Liver (tissue), 9 donors: ENCODE data around the gene PPP2CA. TPM values are rescaled to one million over a fixed set of nuclear protein-coding genes. Genes with fewer than 3 reads are reported as not detected.
A peak's percentile ranks its signal among the peaks of the same experiment; 100 is the strongest.

Source experiments
- DNase-seq: peaks from one replicate; pipeline ENCODE4 v3.0.0-alpha.2; 2017; ENCODE audit warnings: low spot score
- H3K27ac ChIP-seq, 2 donors: one replicate each; pipeline ENCODE4 v1.7.0; 2013; ENCODE audit warnings: inconsistent platforms in 2 of 2, low read length in 2 of 2, control low read depth in 1 of 2, low read depth in 1 of 2, mild to moderate bottlenecking in 1 of 2
- H3K27me3 ChIP-seq, 4 donors: one replicate each; pipeline versions ENCODE4 v1.6.1 to v1.7.0; 2013; ENCODE audit warnings: low read length in 3 of 4, inconsistent platforms in 1 of 4, mild to moderate bottlenecking in 1 of 4, moderate library complexity in 1 of 4; ENCODE audit not compliant: control insufficient read depth in 4 of 4, insufficient read depth in 4 of 4
- H3K36me3 ChIP-seq, 4 donors: one replicate each; pipeline versions ENCODE4 v1.6.1 to v1.7.0; 2013; ENCODE audit warnings: low read length in 3 of 4, mild to moderate bottlenecking in 3 of 4, low read depth in 1 of 4, moderate library complexity in 1 of 4; ENCODE audit not compliant: control insufficient read depth in 4 of 4, insufficient read depth in 3 of 4
- H3K4me1 ChIP-seq, 4 donors: one replicate each; pipeline versions ENCODE4 v1.6.1 to v1.7.0; 2013; ENCODE audit warnings: low read length in 3 of 4, mild to moderate bottlenecking in 3 of 4, moderate library complexity in 1 of 4; ENCODE audit not compliant: control insufficient read depth in 4 of 4, insufficient read depth in 4 of 4
- H3K4me3 ChIP-seq, 3 donors: one replicate each; pipeline versions ENCODE4 v1.6.1 to v1.7.0; 2013; ENCODE audit warnings: low read length in 3 of 3, control low read depth in 1 of 3, low read depth in 1 of 3, mild to moderate bottlenecking in 1 of 3
- H3K9ac ChIP-seq, 2 donors: one replicate each; pipeline ENCODE4 v1.7.0; 2013; ENCODE audit warnings: low read length in 2 of 2, mild to moderate bottlenecking in 2 of 2, moderate library complexity in 2 of 2, control low read depth in 1 of 2, low read depth in 1 of 2
- H3K9me3 ChIP-seq, 4 donors: one replicate each; pipeline versions ENCODE4 v1.6.1 to v1.7.0; 2013; ENCODE audit warnings: low read length in 3 of 4; ENCODE audit not compliant: control insufficient read depth in 4 of 4
- ATF3 ChIP-seq: IDR thresholded peaks from 2 replicates; pipeline ENCODE4 v1.6.1; 2016; ENCODE audit warnings: antibody characterized with exemption
- CTCF ChIP-seq: fragments of 150-350 bp; IDR thresholded peaks from 2 replicates; pipeline ENCODE4 v1.5.1; 2017; ENCODE audit warnings: improper control_type of control experiment, low read depth, low read length; ENCODE audit not compliant: missing input control
- EGR1 ChIP-seq, 2 donors: IDR thresholded peaks; 2 replicates each; pipeline ENCODE4 v1.6.1; 2016 to 2018; ENCODE audit warnings: antibody characterized with exemption in 2 of 2, low read depth in 2 of 2
- FOXA1 ChIP-seq: IDR thresholded peaks from 2 replicates; pipeline ENCODE4 v1.6.1; 2016; ENCODE audit warnings: antibody characterized with exemption
- FOXA2 ChIP-seq: IDR thresholded peaks from 2 replicates; pipeline ENCODE4 v1.6.1; 2016; ENCODE audit warnings: antibody characterized with exemption
- GABPA ChIP-seq, 2 donors: IDR thresholded peaks in 1 of 2; conservative IDR thresholded peaks in 1 of 2; 2 replicates each; pipeline ENCODE4 v1.6.1; 2016; ENCODE audit warnings: antibody characterized with exemption in 2 of 2, mild to moderate bottlenecking in 1 of 2, moderate library complexity in 1 of 2
- HNF4A ChIP-seq, 2 donors: conservative IDR thresholded peaks; 2 replicates each; pipeline ENCODE4 v1.6.1; 2016; ENCODE audit warnings: antibody characterized with exemption in 2 of 2, mild to moderate bottlenecking in 2 of 2
- HNF4G ChIP-seq: IDR thresholded peaks from 2 replicates; pipeline ENCODE4 v1.6.1; 2016; ENCODE audit warnings: antibody characterized with exemption
- JUND ChIP-seq, 2 donors: IDR thresholded peaks; 2 replicates each; pipeline ENCODE4 v1.6.1; 2016; ENCODE audit warnings: antibody characterized with exemption in 2 of 2
- NR2F2 ChIP-seq: IDR thresholded peaks from 2 replicates; pipeline ENCODE4 v1.6.1; 2016; ENCODE audit warnings: antibody characterized with exemption
- RAD21 ChIP-seq, 2 donors: IDR thresholded peaks; 2 replicates each; pipeline ENCODE4 v1.6.1; 2016; ENCODE audit warnings: antibody characterized with exemption in 2 of 2, mild to moderate bottlenecking in 2 of 2
- RXRA ChIP-seq, 2 donors: IDR thresholded peaks; 2 replicates each; pipeline ENCODE4 v1.6.1; 2017 to 2018; ENCODE audit warnings: antibody characterized with exemption in 2 of 2, mild to moderate bottlenecking in 1 of 2
- SP1 ChIP-seq: IDR thresholded peaks from 2 replicates; pipeline ENCODE4 v1.6.1; 2018; ENCODE audit warnings: antibody characterized with exemption, mild to moderate bottlenecking
- TAF1 ChIP-seq: conservative IDR thresholded peaks from 2 replicates; pipeline ENCODE4 v1.6.1; 2016; ENCODE audit warnings: antibody characterized with exemption, mild to moderate bottlenecking
- YY1 ChIP-seq: IDR thresholded peaks from 2 replicates; pipeline ENCODE4 v1.6.1; 2016; ENCODE audit warnings: antibody characterized with exemption, mild to moderate bottlenecking
- ZBTB33 ChIP-seq: IDR thresholded peaks from 2 replicates; pipeline ENCODE4 v1.6.1; 2016; ENCODE audit warnings: antibody characterized with exemption
- WGBS: extraction: QIAGEN DNeasy Blood & Tissue Kit; methylation state at CpG from one replicate; pipeline ENCODE4 v1.1.7; 2013; 5-methylcytosine and 5-hydroxymethylcytosine counted together
- polyA plus RNA-seq, 2 donors: library from polyadenylated mRNA; stranded (reverse) in 1 of 2; unstranded in 1 of 2; fragments of 200-250 nt in 1 of 2; fragments of >200 nt in 1 of 2; fragmentation: Nextera tagmentation in 1 of 2; extraction: Ambion mirVana in 1 of 2; gene quantifications; one replicate each; pipeline versions ENCODE4 v1.2.1 to v1.2.3, GENCODE V29; 2013 to 2015
- total RNA-seq, 2 donors: library from RNA; depleted of rRNA; stranded (reverse); fragments of >200 nt; gene quantifications; one replicate each; pipeline ENCODE4 v1.2.3, GENCODE V29; 2014
- TF ChIP-seq, protein P1 (sequence below): IDR thresholded peaks from 2 replicates; pipeline ENCODE4 v1.6.1; 2016; ENCODE audit warnings: antibody characterized with exemption, mild to moderate bottlenecking
- TF ChIP-seq, protein P2 (sequence below): IDR thresholded peaks from 2 replicates; pipeline ENCODE4 v1.6.1; 2016; ENCODE audit warnings: antibody characterized with exemption
- donor health status: healthy.
- donor health status: healthy.
- donor health status: healthy.
- donor health status: healthy.
- donor health status: healthy.

Gene PPP2CA
- total and polyA plus RNA-seq, 4 donors = 43.3 to 71.6 (median 55.1) TPM

- DNase-seq = peak; percentile 90
- TF ChIP-seq FOXA2 (no peak), TAF1 (peak; percentile 83), NR2F2 (no peak), YY1 (peak; percentile 48)
- TF ChIP-seq, protein P1, sequence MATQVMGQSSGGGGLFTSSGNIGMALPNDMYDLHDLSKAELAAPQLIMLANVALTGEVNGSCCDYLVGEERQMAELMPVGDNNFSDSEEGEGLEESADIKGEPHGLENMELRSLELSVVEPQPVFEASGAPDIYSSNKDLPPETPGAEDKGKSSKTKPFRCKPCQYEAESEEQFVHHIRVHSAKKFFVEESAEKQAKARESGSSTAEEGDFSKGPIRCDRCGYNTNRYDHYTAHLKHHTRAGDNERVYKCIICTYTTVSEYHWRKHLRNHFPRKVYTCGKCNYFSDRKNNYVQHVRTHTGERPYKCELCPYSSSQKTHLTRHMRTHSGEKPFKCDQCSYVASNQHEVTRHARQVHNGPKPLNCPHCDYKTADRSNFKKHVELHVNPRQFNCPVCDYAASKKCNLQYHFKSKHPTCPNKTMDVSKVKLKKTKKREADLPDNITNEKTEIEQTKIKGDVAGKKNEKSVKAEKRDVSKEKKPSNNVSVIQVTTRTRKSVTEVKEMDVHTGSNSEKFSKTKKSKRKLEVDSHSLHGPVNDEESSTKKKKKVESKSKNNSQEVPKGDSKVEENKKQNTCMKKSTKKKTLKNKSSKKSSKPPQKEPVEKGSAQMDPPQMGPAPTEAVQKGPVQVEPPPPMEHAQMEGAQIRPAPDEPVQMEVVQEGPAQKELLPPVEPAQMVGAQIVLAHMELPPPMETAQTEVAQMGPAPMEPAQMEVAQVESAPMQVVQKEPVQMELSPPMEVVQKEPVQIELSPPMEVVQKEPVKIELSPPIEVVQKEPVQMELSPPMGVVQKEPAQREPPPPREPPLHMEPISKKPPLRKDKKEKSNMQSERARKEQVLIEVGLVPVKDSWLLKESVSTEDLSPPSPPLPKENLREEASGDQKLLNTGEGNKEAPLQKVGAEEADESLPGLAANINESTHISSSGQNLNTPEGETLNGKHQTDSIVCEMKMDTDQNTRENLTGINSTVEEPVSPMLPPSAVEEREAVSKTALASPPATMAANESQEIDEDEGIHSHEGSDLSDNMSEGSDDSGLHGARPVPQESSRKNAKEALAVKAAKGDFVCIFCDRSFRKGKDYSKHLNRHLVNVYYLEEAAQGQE = peak; percentile 85
- under 1% methylated on average over 92 of the region's 92 CpGs for WGBS
These were observed 49.1 kb downstream of the PPP2CA start, which contains the start of gene SKP1 for GRCh38 chr5:134176511-134177368. SKP1 (minus strand) TSS chr5:134176950; CDS start chr5:134174022, 2,928 bp downstream.

DNA sequence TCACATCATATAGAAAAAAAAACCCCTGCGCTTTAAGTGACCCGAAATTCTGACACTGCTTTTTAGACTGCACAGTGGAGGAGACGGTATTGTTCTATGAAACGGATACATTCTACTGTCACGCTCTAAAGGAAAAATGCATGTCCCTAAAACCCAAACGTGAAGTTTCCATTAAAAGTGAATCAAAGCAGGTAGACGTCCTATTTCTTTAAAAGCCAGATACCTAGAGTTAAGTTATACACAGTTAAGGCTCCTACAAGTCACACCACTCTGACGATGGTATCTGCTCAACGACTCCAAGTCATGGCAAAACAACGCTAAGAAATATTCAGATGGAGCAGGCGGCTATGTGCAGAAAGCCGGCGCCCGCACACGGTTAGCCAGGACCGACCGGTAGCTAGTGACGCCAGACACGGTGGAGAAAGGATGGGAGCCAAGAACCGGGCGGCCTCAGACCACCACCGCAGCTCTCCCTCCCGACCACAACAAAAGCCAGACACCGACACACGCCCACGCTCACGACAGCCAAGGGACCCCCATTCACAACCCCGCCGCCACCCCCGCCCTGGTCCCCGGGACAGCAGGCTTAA is 49.9 kb downstream of the PPP2CA start:
- H3K9ac ChIP-seq = peak overlapping the region; percentile 89 to 98
- DNase-seq = peak; percentile 62

More at GRCh38 chr5:134176511-134177368, 49.1 kb downstream of the PPP2CA start, which contains the start of gene SKP1:
- Histone ChIP-seq H3K9ac (peak within 1 kb of the TSS; percentile 89 to 98), H3K27ac (peak within 1 kb of the TSS; percentile 99), H3K27me3 (no peaks in the 10 kb centered on the region), H3K4me3 (peak within 1 kb of the TSS; percentile 90 to 98 (median 91)), H3K36me3 (peaks cover 2 to 11% (median 8%) of the 10 kb centered on the region in 4 donors), H3K4me1 (peaks cover 3 to 30% (median 18%) of the 10 kb centered on the region in 4 donors), H3K9me3 (no peaks in the 10 kb centered on the region)

More for the DNA sequence above, 49.9 kb downstream of the PPP2CA start:
- H3K27ac ChIP-seq = peak overlapping the region; percentile 99
- peaks cover 7 to 15% (median 12%) of the 10 kb centered on the region in 4 donors for H3K36me3 ChIP-seq
- peak overlapping the region; percentile 90 to 98 (median 91) for H3K4me3 ChIP-seq
- H3K4me1 ChIP-seq = peaks cover 3 to 30% (median 18%) of the 10 kb centered on the region in 4 donors
- WGBS = under 1% methylated on average over 31 of the region's 31 CpGs
- TF ChIP-seq SP1 (no peak), YY1 (no peak), JUND (IDR thresholded peaks at IDR 0.05) (no peak), GABPA (IDR thresholded peaks at IDR 0.05 in 1 of 2, conservative IDR thresholded peaks at IDR 0.05 in 1 of 2) (no peak), HNF4G (no peak), ATF3 (no peak), EGR1 (IDR thresholded peaks at IDR 0.05; ENCODE audit: low read depth in 2 of 2) (no peak), RXRA (IDR thresholded peaks at IDR 0.05) (no peak), FOXA2 (no peak), NR2F2 (no peak), HNF4A (conservative IDR thresholded peaks at IDR 0.05) (no peak), CTCF (no peak), RAD21 (IDR thresholded peaks at IDR 0.05) (no peak), FOXA1 (no peak), ZBTB33 (no peak), TAF1 (no peak)
- TF ChIP-seq, protein P2, sequence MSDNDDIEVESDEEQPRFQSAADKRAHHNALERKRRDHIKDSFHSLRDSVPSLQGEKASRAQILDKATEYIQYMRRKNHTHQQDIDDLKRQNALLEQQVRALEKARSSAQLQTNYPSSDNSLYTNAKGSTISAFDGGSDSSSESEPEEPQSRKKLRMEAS = no peak
- TF ChIP-seq, protein P1 = no peak
- no peaks in the 10 kb centered on the region for H3K27me3 ChIP-seq
- H3K9me3 ChIP-seq = no peaks in the 10 kb centered on the region
